Stomach (tissue), 9 donors: ENCODE data around the gene ZNF816. TPM values are rescaled to one million over a fixed set of nuclear protein-coding genes. Genes with fewer than 3 reads are reported as not detected.

Experiments used
- DNase-seq, 2 donors: peaks; one replicate each; pipeline versions ENCODE4 v3.0.0 to v3.0.0-alpha.2; 2013 to 2019
- H3K27ac ChIP-seq, 5 donors: fragments of 200-600 bp in 4 of 5; sonication (generic) in 4 of 5; one replicate each; pipeline ENCODE4 v1.5.1; 2013 to 2019; ENCODE audit warnings: mild to moderate bottlenecking in 1 of 5, moderate library complexity in 1 of 5
- H3K27me3 ChIP-seq, 3 donors: fragments of 200-600 bp; sonication (generic); one replicate each; pipeline ENCODE4 v1.5.1; 2017 to 2019; ENCODE audit warnings: mixed run types in 1 of 3
- H3K36me3 ChIP-seq, 4 donors: fragments of 200-600 bp; sonication (generic); 1 replicate in 3 of 4; 2 replicates in 1 of 4; pipeline ENCODE4 v1.5.1; 2016 to 2019
- H3K4me1 ChIP-seq, 4 donors: fragments of 200-600 bp; sonication (generic); one replicate each; pipeline ENCODE4 v1.5.1; 2016 to 2019
- H3K4me3 ChIP-seq, 4 donors: fragments of 200-600 bp; sonication (generic) in 3 of 4; one replicate each; pipeline ENCODE4 v1.5.1; 2016 to 2019; ENCODE audit warnings: mild to moderate bottlenecking in 1 of 4
- H3K9me3 ChIP-seq, 4 donors: fragments of 200-600 bp; sonication (generic); one replicate each; pipeline ENCODE4 v1.5.1; 2016 to 2019
- CTCF ChIP-seq, 7 experiments: fragments of 450-650 bp in 4 of 7; fragments of 200-600 bp in 3 of 7; sonication (generic) in 3 of 7; IDR thresholded peaks; one replicate each; pipeline ENCODE4 v1.5.1; 2016 to 2019; ENCODE audit warnings: antibody characterized with exemption in 7 of 7, control low read depth in 2 of 7, mild to moderate bottlenecking in 1 of 7
- EP300 ChIP-seq: sonication (generic); formaldehyde crosslinking; IDR thresholded peaks from one replicate; pipeline ENCODE4 v1.6.1; 2017; ENCODE audit warnings: antibody characterized with exemption
- POLR2A ChIP-seq, 4 donors: fragments of 450-650 bp; IDR thresholded peaks; one replicate each; pipeline ENCODE4 v1.6.1; 2016; ENCODE audit warnings: antibody characterized with exemption in 4 of 4, control low read depth in 2 of 4, mild to moderate bottlenecking in 1 of 4, moderate library complexity in 1 of 4
- POLR2AphosphoS5 ChIP-seq, 3 donors: sonication (generic); formaldehyde crosslinking; IDR thresholded peaks; one replicate each; pipeline ENCODE4 v1.6.1; 2016; ENCODE audit warnings: antibody characterized with exemption in 3 of 3
- WGBS, 5 donors: extraction: QIAGEN DNeasy Blood & Tissue Kit in 3 of 5; methylation state at CpG; one replicate each; pipeline versions ENCODE4 v1.1.5 to v1.1.7; 2013 to 2018; 5-methylcytosine and 5-hydroxymethylcytosine counted together
- intact Hi-C: fragments of 100-400 bp; cut with DNase I; formaldehyde crosslinking; loops from one replicate; pipeline ENCODE4 v1.15.1; 2023; ENCODE audit warnings: low total_unique reads
- polyA plus RNA-seq, 3 donors: library from polyadenylated mRNA; stranded (reverse); fragments of 200-250 nt; gene quantifications; one replicate each; pipeline ENCODE4 v1.2.3, GENCODE V29; 2013
- total RNA-seq, 5 donors: library from RNA; depleted of rRNA; stranded (reverse); fragments of >200 nt; gene quantifications; one replicate each; pipeline versions ENCODE4 v1.1.0 to v1.2.3, GENCODE V29; 2014 to 2016
- donor health status: healthy with polysubstance abuse.
- donor health status: Bipolar disorder and iron deficiency.
- donor health status: healthy.

ZNF816 gene
- total and polyA plus RNA-seq, 8 donors: 2.9 to 41.4 (median 8.7) TPM

- H3K36me3 ChIP-seq: no peaks in the 10 kb centered on the region
- TF ChIP-seq POLR2A (IDR thresholded peaks at IDR 0.05) (no peak), POLR2AphosphoS5 (IDR thresholded peaks at IDR 0.05) (no peak), EP300 (no peak), CTCF (IDR thresholded peaks at IDR 0.05) (no peak)
- H3K9me3 ChIP-seq: peaks cover 0 to 49% (median 3%) of the 10 kb centered on the region in 4 donors
- H3K27me3 ChIP-seq: peaks cover 0 to 9% (median 0%) of the 10 kb centered on the region in 3 donors
- H3K4me3 ChIP-seq: no peak overlapping the region
- WGBS, 5 donors: 45 to 67% (median 61%) methylated on average over 5 of the region's 5 CpGs
- intact Hi-C loops: no loop called here
- H3K4me1 ChIP-seq: no peaks in the 10 kb centered on the region
- H3K27ac ChIP-seq: no peak overlapping the region
- DNase-seq: no peak
Observed at GRCh38 chr19:53007606-53008005, 44.9 kb upstream of the ZNF816 start.

GRCh38 chr19:53007200-53007599, 44.5 kb upstream of the ZNF816 start:
- Histone ChIP-seq H3K9me3 (peaks cover 0 to 45% (median 3%) of the 10 kb centered on the region in 4 donors), H3K4me3 (no peak overlapping the region), H3K36me3 (no peaks in the 10 kb centered on the region), H3K27me3 (peaks cover 0 to 9% (median 0%) of the 10 kb centered on the region in 3 donors), H3K27ac (no peak overlapping the region), H3K4me1 (no peaks in the 10 kb centered on the region)
- TF ChIP-seq POLR2A (IDR thresholded peaks at IDR 0.05) (no peak), CTCF (IDR thresholded peaks at IDR 0.05) (no peak), EP300 (no peak), POLR2AphosphoS5 (IDR thresholded peaks at IDR 0.05) (no peak)
- intact Hi-C loops: no loop called here
- 63 to 75% (median 73%) methylated on average over 7 of the region's 7 CpGs for WGBS, 5 donors
- no peak for DNase-seq

GRCh38 chr19:53004242-53004641, 41.6 kb upstream of the ZNF816 start:
- WGBS, 5 donors: 78 to 91% (median 90%) methylated on average over 5 of the region's 5 CpGs
- Histone ChIP-seq H3K9me3 (peaks cover 0 to 28% (median 0%) of the 10 kb centered on the region in 4 donors), H3K27ac (no peak overlapping the region), H3K4me3 (no peak overlapping the region), H3K27me3 (no peaks in the 10 kb centered on the region), H3K4me1 (no peaks in the 10 kb centered on the region), H3K36me3 (no peaks in the 10 kb centered on the region)
- no peak for DNase-seq
- intact Hi-C loops: no loop called here
- TF ChIP-seq POLR2A (IDR thresholded peaks at IDR 0.05) (no peak), CTCF (IDR thresholded peaks at IDR 0.05) (no peak), EP300 (no peak), POLR2AphosphoS5 (IDR thresholded peaks at IDR 0.05) (no peak)

- peaks cover 0 to 23% (median 2%) of the 10 kb centered on the region in 4 donors for H3K9me3 ChIP-seq
- no peaks in the 10 kb centered on the region for H3K4me1 ChIP-seq
- H3K4me3 ChIP-seq: no peak overlapping the region
- DNase-seq: no peak
- H3K27ac ChIP-seq: no peak overlapping the region
- H3K27me3 ChIP-seq: peaks cover 0 to 5% (median 0%) of the 10 kb centered on the region in 3 donors
- H3K36me3 ChIP-seq: no peaks in the 10 kb centered on the region
- WGBS, 5 donors: 24 to 35% (median 29%) methylated on average over 2 of the region's 2 CpGs
- intact Hi-C loops: no loop called here
- TF ChIP-seq POLR2AphosphoS5 (IDR thresholded peaks at IDR 0.05): no peak
- no peak for TF ChIP-seq POLR2A (IDR thresholded peaks at IDR 0.05)
- TF ChIP-seq CTCF (IDR thresholded peaks at IDR 0.05): no peak
- no peak for TF ChIP-seq EP300
Observed at GRCh38 chr19:53002479-53002878, 39.8 kb upstream of the ZNF816 start.
